Spinal cord (tissue), 10 donors: ENCODE data around the gene EPO. TPM values are rescaled to one million over a fixed set of nuclear protein-coding genes. Genes with fewer than 3 reads are reported as not detected.
"Not testable (repeated sequence)": the region's sequence is repeated elsewhere in the genome, so short reads cannot be mapped to it uniquely, and the experiment has no call there.

Experiments used
- DNase-seq, 6 donors: peaks; one replicate each; pipeline versions ENCODE4 v3.0.0 to v3.0.0-alpha.2; 2013 to 2015; ENCODE audit warnings: low spot score in 6 of 6, low read depth in 4 of 6
- H3K27ac ChIP-seq: one replicate; pipeline ENCODE4 v1.5.1; 2013; ENCODE audit warnings: low read depth, low read length, control low read depth
- H3K27me3 ChIP-seq: one replicate; pipeline ENCODE4 v1.6.1; 2013; ENCODE audit warnings: low read length; ENCODE audit not compliant: control insufficient read depth, insufficient read depth
- H3K36me3 ChIP-seq: one replicate; pipeline ENCODE4 v1.6.1; 2013; ENCODE audit warnings: low read length; ENCODE audit not compliant: control insufficient read depth, insufficient read depth
- H3K4me1 ChIP-seq: one replicate; pipeline ENCODE4 v1.6.1; 2013; ENCODE audit warnings: low read length; ENCODE audit not compliant: control insufficient read depth, insufficient read depth
- H3K4me3 ChIP-seq: one replicate; pipeline ENCODE4 v1.5.1; 2013; ENCODE audit warnings: low read depth, low read length, control low read depth
- H3K9me3 ChIP-seq: one replicate; pipeline ENCODE4 v1.6.1; 2013; ENCODE audit warnings: low read length; ENCODE audit not compliant: control insufficient read depth, insufficient read depth
- WGBS: methylation state at CpG from one replicate; pipeline ENCODE4 v1.1.5; 2013; ENCODE audit warnings: missing lambda C conversion rate; ENCODE audit not compliant: insufficient coverage; 5-methylcytosine and 5-hydroxymethylcytosine counted together
- polyA plus RNA-seq, 2 donors: library from polyadenylated mRNA; unstranded; fragments of 120-200 nt; gene quantifications; one replicate each; pipeline ENCODE4 v1.2.1, GENCODE V29; 2013; ENCODE audit not compliant: insufficient read length in 2 of 2
- total RNA-seq, 2 donors: library from RNA; depleted of rRNA in 1 of 2; stranded (reverse); fragments of 120-200 nt in 1 of 2; fragments of >200 nt in 1 of 2; gene quantifications; one replicate each; pipeline versions ENCODE4 v1.2.3 to v1.2.4, GENCODE V29; 2013 to 2014
- donor health status: healthy.

EPO gene
- total and polyA plus RNA-seq, 4 donors = 0.28 to 0.44 (median 0.44) TPM; not detected in 1

DNA sequence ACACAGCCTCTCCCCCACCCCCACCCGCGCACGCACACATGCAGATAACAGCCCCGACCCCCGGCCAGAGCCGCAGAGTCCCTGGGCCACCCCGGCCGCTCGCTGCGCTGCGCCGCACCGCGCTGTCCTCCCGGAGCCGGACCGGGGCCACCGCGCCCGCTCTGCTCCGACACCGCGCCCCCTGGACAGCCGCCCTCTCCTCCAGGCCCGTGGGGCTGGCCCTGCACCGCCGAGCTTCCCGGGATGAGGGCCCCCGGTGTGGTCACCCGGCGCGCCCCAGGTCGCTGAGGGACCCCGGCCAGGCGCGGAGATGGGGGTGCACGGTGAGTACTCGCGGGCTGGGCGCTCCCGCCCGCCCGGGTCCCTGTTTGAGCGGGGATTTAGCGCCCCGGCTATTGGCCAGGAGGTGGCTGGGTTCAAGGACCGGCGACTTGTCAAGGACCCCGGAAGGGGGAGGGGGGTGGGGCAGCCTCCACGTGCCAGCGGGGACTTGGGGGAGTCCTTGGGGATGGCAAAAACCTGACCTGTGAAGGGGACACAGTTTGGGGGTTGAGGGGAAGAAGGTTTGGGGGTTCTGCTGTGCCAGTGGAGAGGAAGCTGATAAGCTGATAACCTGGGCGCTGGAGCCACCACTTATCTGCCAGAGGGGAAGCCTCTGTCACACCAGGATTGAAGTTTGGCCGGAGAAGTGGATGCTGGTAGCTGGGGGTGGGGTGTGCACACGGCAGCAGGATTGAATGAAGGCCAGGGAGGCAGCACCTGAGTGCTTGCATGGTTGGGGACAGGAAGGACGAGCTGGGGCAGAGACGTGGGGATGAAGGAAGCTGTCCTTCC is 620 bp downstream of the EPO start:
- Histone ChIP-seq H3K9me3 (no peaks in the 10 kb centered on the region), H3K4me3 (no peak overlapping the region), H3K4me1 (peaks cover 5% of the 10 kb centered on the region), H3K27ac (no peak overlapping the region), H3K27me3 (peaks cover 37% of the 10 kb centered on the region), H3K36me3 (no peaks in the 10 kb centered on the region)
- 3% methylated on average over 53 of the region's 56 CpGs for WGBS
- DNase-seq = no peak

GRCh38 chr7:100721505-100721812 is 1.2 kb downstream of the EPO start:
- WGBS = 87% methylated on average over 5 of the region's 8 CpGs
- no peak for DNase-seq
- peaks cover 37% of the 10 kb centered on the region for H3K27me3 ChIP-seq

DNA sequence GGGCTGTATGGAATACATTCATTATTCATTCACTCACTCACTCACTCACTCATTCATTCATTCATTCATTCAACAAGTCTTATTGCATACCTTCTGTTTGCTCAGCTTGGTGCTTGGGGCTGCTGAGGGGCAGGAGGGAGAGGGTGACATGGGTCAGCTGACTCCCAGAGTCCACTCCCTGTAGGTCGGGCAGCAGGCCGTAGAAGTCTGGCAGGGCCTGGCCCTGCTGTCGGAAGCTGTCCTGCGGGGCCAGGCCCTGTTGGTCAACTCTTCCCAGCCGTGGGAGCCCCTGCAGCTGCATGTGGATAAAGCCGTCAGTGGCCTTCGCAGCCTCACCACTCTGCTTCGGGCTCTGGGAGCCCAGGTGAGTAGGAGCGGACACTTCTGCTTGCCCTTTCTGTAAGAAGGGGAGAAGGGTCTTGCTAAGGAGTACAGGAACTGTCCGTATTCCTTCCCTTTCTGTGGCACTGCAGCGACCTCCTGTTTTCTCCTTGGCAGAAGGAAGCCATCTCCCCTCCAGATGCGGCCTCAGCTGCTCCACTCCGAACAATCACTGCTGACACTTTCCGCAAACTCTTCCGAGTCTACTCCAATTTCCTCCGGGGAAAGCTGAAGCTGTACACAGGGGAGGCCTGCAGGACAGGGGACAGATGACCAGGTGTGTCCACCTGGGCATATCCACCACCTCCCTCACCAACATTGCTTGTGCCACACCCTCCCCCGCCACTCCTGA is 2.4 kb downstream of the EPO start:
- Histone ChIP-seq H3K4me1 (peaks cover 5% of the 10 kb centered on the region), H3K4me3 (no peak overlapping the region), H3K36me3 (no peaks in the 10 kb centered on the region), H3K9me3 (no peaks in the 10 kb centered on the region), H3K27ac (no peak overlapping the region), H3K27me3 (peaks cover 37% of the 10 kb centered on the region)
- WGBS = 70% methylated on average over 17 of the region's 17 CpGs
- no peak for DNase-seq

More at GRCh38 chr7:100721505-100721812, 1.2 kb downstream of the EPO start:
- Histone ChIP-seq H3K4me3 (no peak overlapping the region), H3K4me1 (peaks cover 5% of the 10 kb centered on the region), H3K9me3 (no peaks in the 10 kb centered on the region), H3K36me3 (no peaks in the 10 kb centered on the region), H3K27ac (no peak overlapping the region)

GRCh38 chr7:100723732-100724275 is 3.5 kb downstream of the EPO start:
- no peaks in the 10 kb centered on the region for H3K36me3 ChIP-seq
- no peak for DNase-seq
- H3K4me1 ChIP-seq = peaks cover 5% of the 10 kb centered on the region
- peaks cover 37% of the 10 kb centered on the region for H3K27me3 ChIP-seq
- 71% methylated on average over 16 of the region's 16 CpGs for WGBS
- H3K9me3 ChIP-seq = no peaks in the 10 kb centered on the region
- H3K4me3 ChIP-seq = no peak overlapping the region
- no peak overlapping the region for H3K27ac ChIP-seq

- DNase-seq, H3K4me1 ChIP-seq, H3K36me3 ChIP-seq, H3K4me3 ChIP-seq, H3K9me3 ChIP-seq, H3K27ac ChIP-seq: not testable (repeated sequence)
- WGBS = no CpG with 5 or more reads among the region's 2 CpGs
- H3K27me3 ChIP-seq = peaks cover 32% of the 10 kb centered on the region
Observed at GRCh38 chr7:100724364-100724763, 4.1 kb downstream of the EPO start.

DNA sequence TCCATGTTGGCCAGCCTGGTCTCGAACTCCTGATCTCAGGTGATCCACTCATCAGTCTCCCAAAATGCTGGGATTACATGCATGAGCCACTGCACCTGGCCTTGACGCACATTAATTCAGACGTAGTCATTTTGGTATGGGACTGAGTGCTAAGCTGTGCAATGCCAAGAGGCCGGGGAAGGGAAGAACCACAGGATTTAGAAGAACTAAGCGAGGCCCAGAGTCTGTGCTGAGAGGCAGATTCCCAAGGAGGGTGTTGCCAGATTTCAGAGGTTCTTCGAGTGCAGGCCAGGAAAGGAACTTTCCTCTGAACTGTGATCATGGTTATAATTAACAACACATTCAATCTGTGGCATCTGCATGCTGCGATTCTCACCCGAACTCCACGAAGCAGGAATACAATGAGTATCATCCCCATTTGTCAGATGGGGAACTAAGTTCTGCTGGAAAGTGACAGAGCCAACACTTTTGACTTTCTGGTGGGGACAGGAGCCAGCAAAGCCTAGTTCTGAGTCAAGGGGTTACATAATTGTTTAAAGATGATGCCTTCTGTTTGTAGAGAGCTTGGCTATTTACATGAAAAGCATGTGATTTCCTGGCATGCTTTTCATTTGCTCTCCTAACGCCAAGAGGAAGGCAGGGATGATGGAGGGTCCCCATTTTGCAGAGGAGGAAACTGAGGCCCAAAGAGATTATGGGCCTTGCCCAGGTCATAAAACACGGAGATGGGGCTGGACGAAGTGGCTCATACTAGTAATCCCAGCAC is 6.9 kb downstream of the EPO start:
- H3K9me3 ChIP-seq = no peaks in the 10 kb centered on the region
- H3K27ac ChIP-seq = no peak overlapping the region
- H3K4me3 ChIP-seq = no peak overlapping the region
- H3K36me3 ChIP-seq = no peaks in the 10 kb centered on the region
- H3K27me3 ChIP-seq = peaks cover 5% of the 10 kb centered on the region
- WGBS = 69% methylated on average over 10 of the region's 12 CpGs
- DNase-seq = no peak
- no peaks in the 10 kb centered on the region for H3K4me1 ChIP-seq

DNA sequence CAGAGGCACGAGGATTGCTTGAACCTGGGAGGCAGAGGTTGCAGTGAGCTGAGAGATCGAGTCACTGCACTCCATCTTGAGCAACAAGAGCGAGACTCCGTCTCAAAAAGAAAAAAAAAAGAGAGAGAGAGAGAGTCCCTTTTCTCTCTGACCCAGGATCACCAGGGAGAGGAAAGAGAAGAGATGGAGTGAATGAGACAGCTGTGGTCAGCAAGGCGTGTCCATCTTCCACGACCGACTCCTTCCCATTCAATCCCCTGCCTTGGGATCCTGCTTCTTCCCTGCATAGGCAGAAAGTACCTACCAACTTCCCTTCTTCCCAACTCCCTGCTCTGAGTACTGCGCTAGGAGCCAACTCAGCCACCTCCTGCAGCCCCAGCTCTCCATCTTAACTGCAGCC is 7.9 kb downstream of the EPO start:
- H3K27ac ChIP-seq = no peak overlapping the region
- no peaks in the 10 kb centered on the region for H3K9me3 ChIP-seq
- WGBS = 68% methylated on average over 4 of the region's 8 CpGs
- no peak for DNase-seq
- no peaks in the 10 kb centered on the region for H3K4me1 ChIP-seq
- no peaks in the 10 kb centered on the region for H3K36me3 ChIP-seq
- no peak overlapping the region for H3K4me3 ChIP-seq
- H3K27me3 ChIP-seq = no peaks in the 10 kb centered on the region

DNA sequence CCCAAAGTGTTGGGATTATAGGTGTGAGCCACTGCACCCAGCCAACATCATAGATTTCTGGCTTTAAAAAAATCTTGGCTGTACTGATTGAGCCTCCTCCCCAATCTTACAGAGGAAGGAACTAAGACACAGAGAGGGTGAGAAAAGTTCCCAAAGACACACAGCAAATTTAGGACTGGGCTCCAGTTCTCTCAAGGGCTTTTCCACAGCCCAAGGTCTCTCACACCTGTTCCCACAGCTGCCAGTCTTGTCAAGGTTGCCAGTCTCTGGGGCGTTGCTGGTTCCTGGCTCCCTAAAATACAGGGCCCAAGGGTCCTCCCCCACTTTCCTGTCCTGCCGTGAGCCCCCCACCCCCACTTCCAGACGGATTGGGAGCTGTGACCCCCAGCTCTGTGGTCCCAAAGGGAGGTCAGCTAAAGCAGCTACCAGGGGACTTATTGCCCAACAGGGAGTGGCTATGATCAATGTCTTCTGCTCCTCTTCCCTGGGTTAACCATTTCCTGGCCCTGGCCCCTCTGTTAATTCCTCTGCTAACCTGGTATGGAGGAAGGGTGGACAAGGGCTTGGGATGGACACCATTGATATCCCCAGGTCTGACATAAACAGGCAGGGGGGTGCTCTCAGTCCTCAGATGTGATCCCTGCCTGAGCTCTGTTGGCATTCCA is 10.0 kb downstream of the EPO start:
- WGBS = 23% methylated on average over 3 of the region's 3 CpGs

More for the DNA sequence above, 10.0 kb downstream of the EPO start:
- H3K4me3 ChIP-seq = no peak overlapping the region
- no peak for DNase-seq
- H3K36me3 ChIP-seq = no peaks in the 10 kb centered on the region
- H3K27ac ChIP-seq = no peak overlapping the region
- H3K4me1 ChIP-seq = no peaks in the 10 kb centered on the region
- no peaks in the 10 kb centered on the region for H3K9me3 ChIP-seq
- H3K27me3 ChIP-seq = no peaks in the 10 kb centered on the region
